Epithelial cell of esophagus (primary cell): ENCODE measurements around the gene PPP1R3E.
A peak's percentile ranks its signal among the peaks of the same experiment; 100 is the strongest.

Experiments used
- DNase-seq: peaks from one replicate; pipeline ENCODE4 v3.0.0; 2010; ENCODE audit warnings: low read depth
- H3K4me3 ChIP-seq: 2 replicates; pipeline ENCODE4 v1.5.1; 2011; ENCODE audit warnings: mild to moderate bottlenecking, low read length, control low read depth
- TF ChIP-seq, protein P1 (sequence below): IDR thresholded peaks from 2 replicates; pipeline ENCODE4 v1.5.1; 2011; ENCODE audit warnings: low read depth, mild to moderate bottlenecking, low read length, control low read depth, inconsistent platforms; ENCODE audit not compliant: insufficient read depth; ENCODE audit errors: missing control alignments

PPP1R3E gene

DNA sequence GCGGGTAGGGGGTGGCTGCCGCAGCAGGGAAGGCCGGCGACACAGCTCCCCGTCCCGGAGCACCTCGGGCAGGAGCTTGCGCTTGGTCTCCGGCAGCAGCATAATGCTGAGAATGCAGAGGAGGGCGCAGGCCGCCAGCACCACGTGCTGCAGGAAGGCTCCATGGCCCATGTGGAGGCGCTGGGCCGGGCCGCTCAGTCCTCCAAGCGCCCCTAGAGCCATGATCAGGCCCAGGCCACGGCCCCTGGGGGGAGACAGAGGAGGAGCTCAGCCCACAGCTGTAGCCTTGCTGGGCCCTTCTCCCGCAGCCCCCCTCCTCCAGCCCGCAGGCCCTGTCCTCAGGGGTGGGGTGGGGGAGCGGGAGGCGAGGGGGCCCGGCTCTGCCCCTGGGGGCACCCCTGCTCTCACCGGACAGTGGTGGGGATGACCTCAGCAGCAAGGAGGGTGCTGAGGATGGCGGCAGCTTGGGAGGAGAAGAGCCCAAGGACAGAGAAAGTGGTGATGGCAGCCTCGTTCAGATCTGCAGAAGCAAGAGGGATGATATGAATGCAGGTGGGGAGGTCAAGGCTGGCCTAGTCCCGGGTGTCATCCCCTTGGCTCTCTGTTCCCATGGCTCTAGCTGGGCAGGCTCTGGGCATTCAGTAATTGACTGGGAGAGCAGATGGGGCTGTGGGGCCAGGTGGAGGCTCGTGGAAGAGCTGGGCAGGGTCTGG, 44.2 kb upstream of the PPP1R3E start:
- no peak overlapping the region for H3K4me3 ChIP-seq
- DNase-seq, result no peak
- TF ChIP-seq, protein P1, sequence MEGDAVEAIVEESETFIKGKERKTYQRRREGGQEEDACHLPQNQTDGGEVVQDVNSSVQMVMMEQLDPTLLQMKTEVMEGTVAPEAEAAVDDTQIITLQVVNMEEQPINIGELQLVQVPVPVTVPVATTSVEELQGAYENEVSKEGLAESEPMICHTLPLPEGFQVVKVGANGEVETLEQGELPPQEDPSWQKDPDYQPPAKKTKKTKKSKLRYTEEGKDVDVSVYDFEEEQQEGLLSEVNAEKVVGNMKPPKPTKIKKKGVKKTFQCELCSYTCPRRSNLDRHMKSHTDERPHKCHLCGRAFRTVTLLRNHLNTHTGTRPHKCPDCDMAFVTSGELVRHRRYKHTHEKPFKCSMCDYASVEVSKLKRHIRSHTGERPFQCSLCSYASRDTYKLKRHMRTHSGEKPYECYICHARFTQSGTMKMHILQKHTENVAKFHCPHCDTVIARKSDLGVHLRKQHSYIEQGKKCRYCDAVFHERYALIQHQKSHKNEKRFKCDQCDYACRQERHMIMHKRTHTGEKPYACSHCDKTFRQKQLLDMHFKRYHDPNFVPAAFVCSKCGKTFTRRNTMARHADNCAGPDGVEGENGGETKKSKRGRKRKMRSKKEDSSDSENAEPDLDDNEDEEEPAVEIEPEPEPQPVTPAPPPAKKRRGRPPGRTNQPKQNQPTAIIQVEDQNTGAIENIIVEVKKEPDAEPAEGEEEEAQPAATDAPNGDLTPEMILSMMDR, result no peak

DNA sequence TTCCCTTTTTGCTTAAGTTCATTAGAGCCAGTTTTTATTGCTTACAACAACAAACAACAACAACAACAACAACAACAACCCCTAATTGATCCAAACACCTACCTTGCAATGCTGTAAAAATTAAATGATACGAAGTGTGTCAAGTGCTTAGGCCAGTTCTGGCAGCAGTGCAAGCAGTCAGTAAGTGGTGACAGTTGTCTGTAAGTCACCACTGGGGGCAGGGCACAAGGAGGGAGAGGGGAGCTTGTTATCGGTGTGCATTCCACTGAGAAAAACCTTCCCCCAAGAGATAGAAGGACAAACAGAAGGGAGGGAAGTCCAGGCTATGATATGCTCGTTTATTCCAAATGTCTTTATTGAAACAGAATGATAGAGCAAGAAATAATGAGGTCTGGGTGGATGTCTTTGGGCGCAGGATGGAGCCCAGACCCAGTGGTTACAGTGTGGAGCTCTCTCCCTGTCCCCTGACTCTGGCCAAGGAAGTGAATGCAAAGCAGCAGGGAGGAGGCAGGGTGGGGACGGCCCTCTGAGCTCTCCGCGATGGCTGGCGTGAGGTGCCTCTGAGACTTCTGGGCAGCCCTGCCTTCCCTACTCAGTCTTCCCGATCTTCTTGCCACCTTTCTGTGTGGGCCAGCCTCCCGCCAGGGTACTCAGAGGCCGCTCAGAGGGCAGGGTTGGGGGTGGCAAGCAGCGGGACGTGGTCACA, 43.5 kb upstream of the PPP1R3E start:
- TF ChIP-seq, protein P1, result no peak
- DNase-seq, result no peak

DNA sequence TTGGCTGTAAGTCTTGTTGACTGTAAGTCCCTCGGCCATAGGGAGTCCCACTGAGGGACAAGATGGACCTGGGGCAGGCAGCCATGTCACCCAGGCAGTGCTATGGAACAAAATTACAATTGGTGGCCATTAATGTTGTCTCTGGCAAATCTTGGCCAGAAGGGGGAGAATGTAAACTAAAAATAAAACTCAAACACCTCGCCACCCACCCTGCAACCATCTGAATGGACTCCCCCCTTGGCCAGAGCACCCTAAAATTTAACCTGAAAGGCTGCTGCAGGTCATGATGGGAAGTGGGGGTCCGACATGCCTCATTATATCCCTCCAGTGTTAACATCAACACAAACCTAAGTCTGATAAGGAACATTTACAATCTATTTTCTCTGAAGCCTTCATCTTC, 41.8 kb upstream of the PPP1R3E start:
- TF ChIP-seq, protein P1, result no peak
- no peak overlapping the region for H3K4me3 ChIP-seq
- no peak for DNase-seq

More for the DNA sequence above, 43.5 kb upstream of the PPP1R3E start:
- H3K4me3 ChIP-seq, result no peak overlapping the region

DNA sequence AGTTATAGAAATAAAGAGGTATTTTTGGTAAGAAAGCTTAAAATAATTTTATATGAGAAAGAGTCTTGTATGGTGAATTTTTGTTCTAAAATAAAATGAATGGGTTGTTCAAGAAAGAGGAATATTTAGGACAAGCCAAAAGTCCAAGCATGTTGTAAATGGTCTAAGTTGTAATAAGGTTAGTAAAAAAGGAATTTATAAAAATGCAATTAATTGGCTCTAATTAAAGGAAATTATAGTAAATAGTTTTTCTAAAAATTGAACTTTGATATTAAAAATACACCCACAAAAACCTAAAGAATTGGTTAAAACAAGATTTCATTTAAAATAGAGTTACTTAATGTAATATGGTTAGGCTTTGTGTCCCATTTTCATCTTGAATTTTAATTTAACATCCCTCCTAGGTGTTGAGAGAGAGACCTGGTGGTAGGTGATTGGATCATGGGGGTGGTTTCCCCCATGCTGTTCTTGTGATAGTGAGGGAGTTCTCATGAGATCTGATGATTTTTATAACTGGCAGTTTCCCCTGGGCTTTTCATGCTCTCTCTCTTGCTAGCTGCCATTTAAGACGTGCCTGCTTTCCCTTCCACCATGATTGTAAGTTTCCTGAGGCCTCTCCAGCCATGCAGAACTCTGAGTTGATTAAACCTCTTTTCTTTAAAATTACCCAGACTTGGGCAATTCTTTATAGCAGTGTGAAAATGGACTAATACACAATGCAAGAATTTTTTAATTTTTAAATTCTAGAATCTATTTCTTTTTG, 37.0 kb upstream of the PPP1R3E start:
- no peak for DNase-seq
- H3K4me3 ChIP-seq, result no peak overlapping the region
- TF ChIP-seq, protein P1, result no peak

DNA sequence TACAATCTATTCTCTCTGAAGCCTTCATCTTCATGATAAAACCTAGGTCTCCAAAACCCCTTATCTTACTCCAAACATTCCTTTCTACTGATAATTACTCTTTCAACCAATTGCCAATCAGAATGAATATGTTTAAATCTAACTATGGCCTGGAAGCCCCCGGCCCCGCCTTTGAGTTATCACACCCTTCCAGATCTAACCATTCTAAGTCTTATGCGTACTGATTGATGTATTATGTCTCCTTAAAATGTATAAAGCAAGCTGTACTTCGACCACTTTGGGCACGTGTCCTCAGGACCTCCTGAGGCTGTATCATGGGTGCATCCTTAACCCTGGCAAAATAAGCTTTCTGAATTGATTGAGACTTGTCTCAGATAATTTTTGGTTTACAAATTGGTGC, 33.0 kb upstream of the PPP1R3E start:
- DNase-seq, result no peak
- TF ChIP-seq, protein P1, result no peak
- no peak overlapping the region for H3K4me3 ChIP-seq

DNA sequence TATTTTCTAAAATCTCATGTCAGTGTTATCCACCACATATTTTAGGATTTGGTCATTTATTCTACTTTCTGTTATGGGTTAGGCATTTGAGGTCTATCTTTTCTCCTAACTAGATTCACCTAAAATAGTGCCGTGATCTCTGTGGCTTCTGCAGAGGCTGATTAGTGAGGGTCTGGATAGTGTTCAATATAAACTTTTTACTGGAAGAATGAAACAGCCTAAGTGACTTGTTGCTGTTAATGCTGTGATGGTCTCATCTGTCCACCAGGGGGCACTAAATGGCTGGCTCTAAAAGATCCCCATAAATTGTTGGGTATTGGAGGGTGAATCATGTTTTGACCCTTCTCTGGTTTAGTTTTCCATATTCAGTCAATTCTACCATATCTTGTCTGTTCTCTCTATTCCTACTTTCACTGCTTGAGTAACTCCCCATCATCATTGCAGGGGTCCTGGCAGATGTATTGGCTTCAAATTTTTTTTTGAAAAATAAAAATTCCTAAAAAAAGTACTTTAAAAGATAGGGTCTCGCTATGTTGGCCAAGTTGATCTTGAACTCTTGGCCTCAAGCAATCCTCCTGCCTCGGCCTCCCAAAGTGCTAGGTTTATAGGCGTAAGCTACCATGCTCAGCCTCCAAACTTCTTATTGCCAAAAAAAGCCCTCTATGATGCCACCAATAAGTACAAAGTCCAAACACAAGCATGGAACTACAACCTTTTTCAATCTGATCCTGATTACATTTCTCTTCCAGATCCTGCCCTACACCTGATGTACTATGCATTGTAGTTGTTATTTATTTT, 25.5 kb upstream of the PPP1R3E start:
- peak; percentile 80 for DNase-seq
- H3K4me3 ChIP-seq, result no peak overlapping the region
- TF ChIP-seq, protein P1, result peak; percentile 86
